Measurements from ENCODE around the gene CUX1.

The CUX1 gene

DNA sequence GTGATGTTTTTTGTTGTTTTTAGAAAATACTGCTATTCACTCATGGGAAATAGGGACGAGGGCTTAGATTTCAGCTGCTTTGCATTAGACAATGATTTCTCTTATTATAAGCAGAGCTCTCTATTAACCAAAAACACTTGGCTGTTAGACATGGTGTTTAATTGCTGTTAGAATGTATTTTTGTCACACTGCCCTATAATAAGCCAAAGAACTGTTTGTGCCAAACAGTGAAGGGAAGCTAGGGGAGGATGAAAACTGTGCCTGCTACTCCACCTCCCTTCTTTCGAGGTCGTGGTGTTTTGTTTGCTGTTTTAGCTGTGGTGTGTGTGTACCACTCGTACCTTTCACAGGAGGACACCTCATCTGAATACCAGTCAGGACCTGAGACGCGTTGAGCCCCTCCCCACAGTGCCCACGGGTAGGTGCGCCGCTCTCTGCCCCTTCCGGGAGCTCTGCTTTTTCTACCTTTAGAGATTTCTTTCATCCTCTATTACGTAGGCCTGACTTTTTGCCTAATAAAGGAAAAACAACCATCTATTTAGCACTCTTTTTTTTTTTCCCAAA is 57.9 kb downstream of the CUX1 start:
- Histone ChIP-seq H3K4me3 (replicated peaks; ENCODE audit: insufficient read depth, low read length) (no peak overlapping the region), H3K27ac (replicated peaks) (no peak overlapping the region), H3K27me3 (ENCODE audit: insufficient read depth, poor library complexity, severe bottlenecking) (no peaks in the 10 kb centered on the region)
- no peak for DNase-seq (ENCODE audit: low read depth in 1 of 2, low spot score in 1 of 2)
- no peak for TF ChIP-seq CTCF (IDR thresholded peaks at IDR 0.05; ENCODE audit: insufficient read depth, low read length)
- no peak for TF ChIP-seq POLR2AphosphoS5 (IDR thresholded peaks at IDR 0.05; ENCODE audit: low read depth)
- TF ChIP-seq GABPA (IDR thresholded peaks at IDR 0.05; ENCODE audit: low read depth): no peak
- TF ChIP-seq REST (IDR thresholded peaks at IDR 0.05; ENCODE audit: insufficient replicate concordance, low read depth): no peak
- TF ChIP-seq SPI1 (IDR thresholded peaks at IDR 0.05; ENCODE audit: borderline replicate concordance, low read depth): no peak

DNA sequence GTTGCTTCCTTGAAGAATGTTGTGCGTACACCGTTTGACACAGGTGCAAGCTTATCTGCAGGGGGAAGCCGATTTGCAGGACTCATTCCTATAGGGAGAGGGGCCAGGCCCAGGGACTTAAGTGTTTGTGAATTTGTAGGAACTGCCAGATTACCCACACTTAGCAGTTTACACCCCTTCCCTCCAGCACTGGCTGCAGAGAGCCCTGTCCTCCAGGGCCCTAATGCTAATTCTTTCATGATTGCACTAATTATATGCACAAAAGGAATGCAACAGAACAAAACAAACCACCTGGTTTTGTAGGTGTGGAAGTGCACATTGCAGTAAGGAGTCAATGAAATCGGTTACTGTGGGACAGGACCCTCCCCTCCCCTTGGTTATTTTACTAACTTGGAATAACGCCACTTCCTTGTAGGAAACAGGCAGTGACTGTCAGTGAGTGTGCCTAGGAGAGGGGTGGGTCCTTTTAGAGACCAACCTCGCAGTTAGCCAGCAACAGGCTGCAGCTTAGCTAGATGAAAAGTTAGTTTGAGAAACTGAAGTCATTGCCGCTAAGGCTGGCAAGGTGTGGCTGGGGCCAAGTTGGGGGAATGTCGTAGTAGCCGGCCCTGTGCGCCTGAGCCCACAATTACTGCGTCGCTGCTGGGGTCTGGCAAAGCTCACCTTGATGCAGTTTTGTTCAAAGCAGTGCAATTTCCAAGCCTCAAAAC is 60.6 kb downstream of the CUX1 start:
- Histone ChIP-seq H3K27me3 (ENCODE audit: insufficient read depth, poor library complexity, severe bottlenecking) (no peaks in the 10 kb centered on the region), H3K4me3 (replicated peaks; ENCODE audit: insufficient read depth, low read length) (no peak overlapping the region), H3K27ac (replicated peaks) (no peak overlapping the region)
- TF ChIP-seq SPI1 (IDR thresholded peaks at IDR 0.05; ENCODE audit: borderline replicate concordance, low read depth) (no peak), POLR2AphosphoS5 (IDR thresholded peaks at IDR 0.05; ENCODE audit: low read depth) (no peak), CTCF (IDR thresholded peaks at IDR 0.05; ENCODE audit: insufficient read depth, low read length) (no peak), GABPA (IDR thresholded peaks at IDR 0.05; ENCODE audit: low read depth) (no peak), REST (IDR thresholded peaks at IDR 0.05; ENCODE audit: insufficient replicate concordance, low read depth) (no peak)
- DNase-seq (ENCODE audit: low read depth in 1 of 2, low spot score in 1 of 2): no peak

DNA sequence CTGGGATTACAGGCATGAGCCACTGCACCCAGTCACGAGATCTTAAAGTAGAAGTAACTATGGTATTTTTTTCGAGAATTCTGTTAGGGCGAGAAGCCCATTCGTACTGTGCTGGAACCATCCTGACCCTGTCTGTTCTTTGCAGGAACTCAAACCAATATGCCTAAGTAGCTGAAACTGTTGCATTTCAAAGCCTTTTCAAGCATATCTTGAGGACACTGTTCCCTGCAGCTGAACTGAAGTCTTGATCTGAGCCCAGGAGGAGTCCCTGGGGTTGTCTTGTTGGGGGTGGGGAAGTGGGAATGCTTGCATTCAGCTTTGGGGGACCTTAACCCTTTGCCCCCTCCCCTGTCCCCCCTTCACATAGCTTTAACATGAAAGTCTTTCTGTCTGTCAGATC is 61.5 kb downstream of the CUX1 start:
- H3K27ac ChIP-seq (replicated peaks): no peak overlapping the region
- DNase-seq (ENCODE audit: low read depth in 1 of 2, low spot score in 1 of 2): no peak

More for the DNA sequence above, 61.5 kb downstream of the CUX1 start:
- Histone ChIP-seq H3K4me3 (replicated peaks; ENCODE audit: insufficient read depth, low read length) (no peak overlapping the region), H3K27me3 (ENCODE audit: insufficient read depth, poor library complexity, severe bottlenecking) (no peaks in the 10 kb centered on the region)
- TF ChIP-seq REST (IDR thresholded peaks at IDR 0.05; ENCODE audit: insufficient replicate concordance, low read depth): no peak
- no peak for TF ChIP-seq POLR2AphosphoS5 (IDR thresholded peaks at IDR 0.05; ENCODE audit: low read depth)
- TF ChIP-seq GABPA (IDR thresholded peaks at IDR 0.05; ENCODE audit: low read depth): no peak
- no peak for TF ChIP-seq SPI1 (IDR thresholded peaks at IDR 0.05; ENCODE audit: borderline replicate concordance, low read depth)
- no peak for TF ChIP-seq CTCF (IDR thresholded peaks at IDR 0.05; ENCODE audit: insufficient read depth, low read length)

Data from HL-60 (cell line).